Stimulated activated CD8-positive, alpha-beta memory T cell treated with anti-CD3 and anti-CD28 coated beads, Interleukin-4, amount 100 ng/mL, for 24 hours (primary cell): ENCODE data around the gene DPP6.
"Not testable (repeated sequence)": the region's sequence is repeated elsewhere in the genome, so short reads cannot be mapped to it uniquely, and the experiment has no call there.

Source experiments
- DNase-seq: peaks from one replicate; pipeline ENCODE4 v3.0.0-alpha.2; 2020; ENCODE audit warnings: low read depth

Gene DPP6

DNA sequence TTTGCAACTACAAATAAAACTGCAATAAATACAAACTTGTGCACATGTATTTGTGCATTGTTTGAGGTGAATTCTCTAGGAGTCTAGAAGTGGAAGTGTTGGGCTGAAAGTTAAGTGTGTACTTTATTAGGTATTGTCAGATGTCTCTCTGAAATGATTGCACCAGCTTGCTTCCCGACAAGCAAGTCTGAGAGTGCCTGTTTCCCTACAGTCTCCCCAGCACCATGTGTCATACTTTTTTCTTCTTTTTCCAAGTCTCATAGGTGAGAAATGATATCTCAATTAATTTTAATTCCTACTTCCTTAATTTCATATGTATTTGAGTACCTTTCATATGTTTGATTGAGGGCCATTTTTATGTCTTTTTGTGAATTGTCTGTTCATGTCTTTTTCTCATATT lies 614.6 kb downstream of the DPP6 start:
- no peak for DNase-seq

GRCh38 chr7:154672659-154673415 lies 620.6 kb downstream of the DPP6 start:
- DNase-seq: no peak

- no peak for DNase-seq
These were observed 622.0 kb downstream of the DPP6 start for GRCh38 chr7:154674191-154674590.

GRCh38 chr7:154675560-154675959 lies 623.4 kb downstream of the DPP6 start:
- DNase-seq: no peak

DNA sequence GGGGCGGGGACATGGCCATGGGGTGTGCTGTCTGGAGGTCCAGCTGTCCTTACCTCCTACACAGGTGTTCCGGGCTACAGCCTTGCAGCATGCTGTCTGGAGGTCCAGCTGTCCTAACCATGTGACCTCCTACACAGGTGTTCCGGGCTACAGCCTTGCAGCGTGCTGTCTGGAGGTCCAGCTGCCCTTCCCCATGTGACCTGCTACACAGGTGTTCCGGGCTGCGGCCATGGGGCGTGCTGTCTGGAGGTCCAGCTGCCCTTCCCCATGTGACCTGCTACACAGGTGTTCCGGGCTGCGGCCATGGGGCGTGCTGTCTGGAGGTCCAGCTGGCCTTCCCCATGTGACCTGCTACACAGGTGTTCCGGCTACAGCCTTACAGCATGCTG lies 623.8 kb downstream of the DPP6 start:
- DNase-seq: not testable (repeated sequence)

- DNase-seq: no peak
These were observed 624.4 kb downstream of the DPP6 start for GRCh38 chr7:154676422-154677073.

DNA sequence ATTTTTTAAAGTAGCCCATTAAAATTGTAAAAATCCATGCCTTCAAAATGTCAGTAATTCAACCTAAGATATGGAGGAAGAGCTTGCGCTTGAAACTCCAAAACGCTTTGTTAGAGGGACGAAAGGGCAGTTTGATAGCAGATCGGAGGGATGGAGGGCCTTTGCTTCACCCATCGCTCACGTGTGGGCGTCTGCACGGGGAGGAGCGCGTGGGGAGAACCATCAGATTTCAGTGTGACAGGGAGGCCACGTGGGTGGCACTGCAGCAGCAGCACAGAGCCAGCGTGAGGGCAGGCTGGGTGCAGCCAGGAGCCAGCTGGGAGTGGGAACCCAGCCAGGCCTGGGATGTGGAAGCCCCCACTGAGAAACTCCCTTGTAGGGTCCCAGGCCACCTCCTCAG lies 625.3 kb downstream of the DPP6 start:
- no peak for DNase-seq

GRCh38 chr7:154678001-154678550 lies 625.9 kb downstream of the DPP6 start:
- DNase-seq: not testable (repeated sequence)

- DNase-seq: no peak
These were observed 627.3 kb downstream of the DPP6 start for GRCh38 chr7:154679379-154680053.

DNA sequence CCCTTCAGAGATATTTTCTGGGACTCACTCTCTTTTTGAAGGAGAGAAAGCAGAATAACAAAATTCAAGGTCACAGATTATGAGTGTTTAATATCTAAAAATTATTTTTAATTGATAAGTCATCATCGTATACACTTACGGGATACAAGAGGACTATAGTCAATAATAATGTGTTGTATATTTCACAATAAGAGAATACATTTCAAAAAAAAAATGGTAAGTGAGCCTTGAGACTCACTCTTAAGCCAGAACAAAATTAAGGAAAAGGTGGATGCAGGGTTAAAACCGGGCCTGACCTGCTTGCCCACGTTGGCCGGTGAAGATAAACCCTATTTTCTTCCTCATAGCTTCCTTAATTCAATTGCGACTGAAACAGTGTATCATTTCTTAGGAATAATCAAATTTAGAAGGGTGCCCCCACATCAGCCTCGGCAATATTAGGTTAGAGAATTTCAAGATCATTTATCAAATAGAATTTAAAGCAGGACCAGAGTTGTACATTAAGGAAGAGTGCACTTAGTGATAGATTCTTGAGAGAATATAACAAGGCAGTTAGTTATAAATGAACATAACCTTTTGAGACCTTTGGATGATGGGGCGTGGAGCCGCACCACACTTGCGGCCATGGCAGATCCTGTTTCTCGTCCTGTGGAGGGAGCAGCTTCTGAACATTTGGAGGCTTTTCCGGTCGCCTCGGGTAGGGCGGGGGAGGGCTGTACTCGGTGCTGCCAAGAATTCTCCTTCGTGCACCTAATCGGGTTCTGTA lies 628.9 kb downstream of the DPP6 start:
- no peak for DNase-seq

DNA sequence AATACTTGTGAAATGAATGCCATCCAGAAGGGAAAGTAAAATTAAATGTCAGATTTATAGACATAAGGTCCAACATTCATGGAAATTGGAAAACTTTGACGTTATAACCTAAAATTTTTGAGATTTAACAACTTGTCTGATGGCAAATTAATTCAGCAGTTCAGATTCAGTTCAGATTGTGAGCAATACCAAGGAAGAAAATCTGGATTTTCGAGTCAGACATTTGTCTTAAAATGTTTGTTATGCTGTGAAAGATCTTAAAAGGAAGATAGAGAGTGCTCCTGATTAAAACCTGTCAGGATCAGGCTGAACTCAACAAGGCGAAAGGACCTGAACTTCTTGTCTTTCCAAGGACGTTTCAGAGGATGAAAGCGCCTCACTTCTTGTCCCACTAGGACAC lies 629.8 kb downstream of the DPP6 start:
- DNase-seq: no peak

DNA sequence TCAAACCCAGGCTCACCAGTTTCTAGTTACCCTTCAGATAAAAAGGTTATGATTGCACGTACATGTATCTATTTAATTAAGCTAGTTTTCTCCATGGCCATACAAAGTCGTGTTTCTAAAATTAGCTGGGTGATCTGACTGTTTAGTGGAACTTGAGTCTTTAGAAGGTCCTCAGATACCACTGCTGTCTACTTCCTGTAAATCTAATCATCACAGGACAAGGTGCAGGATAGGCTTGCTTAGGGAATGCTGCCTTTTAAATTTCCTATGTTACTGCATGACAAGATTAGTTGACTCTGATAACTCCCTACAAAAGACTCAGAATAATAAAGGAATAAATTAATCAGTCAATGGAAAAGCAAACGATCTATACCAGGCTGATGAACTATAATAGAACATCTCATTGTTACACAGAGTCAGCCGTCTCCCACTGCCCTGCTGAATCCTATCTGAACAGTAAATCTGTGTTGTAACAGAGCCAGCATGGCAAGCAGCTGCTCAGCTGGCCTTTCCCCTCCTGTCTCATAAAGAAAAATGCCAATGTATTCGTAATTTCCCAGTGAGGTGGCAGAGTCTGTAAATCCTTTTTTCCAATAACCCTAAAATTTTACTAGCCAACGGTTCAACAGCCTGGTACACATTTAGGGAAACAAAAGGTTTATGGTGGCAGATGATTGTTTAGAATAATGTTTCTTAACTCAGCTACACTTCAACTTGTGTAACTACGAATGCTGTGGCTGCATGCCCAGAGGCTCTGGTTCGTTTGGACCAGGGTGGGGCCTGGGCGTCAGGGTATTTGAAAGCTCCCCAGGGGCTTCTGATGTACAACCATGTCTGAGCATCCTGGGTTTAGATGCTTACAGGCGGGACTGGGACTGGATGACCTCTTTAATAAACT lies 632.7 kb downstream of the DPP6 start:
- DNase-seq: no peak

- DNase-seq: no peak
These were observed 633.3 kb downstream of the DPP6 start for GRCh38 chr7:154685564-154685901.

GRCh38 chr7:154686305-154686704 lies 634.1 kb downstream of the DPP6 start:
- no peak for DNase-seq

DNA sequence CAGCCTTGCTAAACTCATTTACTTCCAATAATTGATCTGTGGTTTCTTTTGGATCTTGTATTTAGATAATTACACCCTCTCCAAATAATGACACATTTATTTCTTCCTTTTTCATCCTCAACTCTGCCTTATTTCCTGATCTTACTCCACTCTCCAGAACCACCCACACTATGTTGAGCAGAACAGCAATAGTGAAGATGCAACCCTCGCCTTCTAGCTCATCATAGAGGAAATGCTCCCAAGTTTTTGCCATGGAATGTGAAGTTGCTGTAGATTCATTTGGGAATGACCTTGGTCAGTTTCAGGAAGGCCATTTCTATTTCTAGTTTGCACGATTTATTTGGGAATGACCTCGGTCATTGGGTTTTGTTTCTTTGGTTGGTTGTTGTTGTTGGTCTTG lies 636.8 kb downstream of the DPP6 start:
- DNase-seq: no peak

GRCh38 chr7:154690411-154690810 lies 638.2 kb downstream of the DPP6 start:
- no peak for DNase-seq

GRCh38 chr7:154693661-154694060 lies 641.5 kb downstream of the DPP6 start:
- no peak for DNase-seq

DNA sequence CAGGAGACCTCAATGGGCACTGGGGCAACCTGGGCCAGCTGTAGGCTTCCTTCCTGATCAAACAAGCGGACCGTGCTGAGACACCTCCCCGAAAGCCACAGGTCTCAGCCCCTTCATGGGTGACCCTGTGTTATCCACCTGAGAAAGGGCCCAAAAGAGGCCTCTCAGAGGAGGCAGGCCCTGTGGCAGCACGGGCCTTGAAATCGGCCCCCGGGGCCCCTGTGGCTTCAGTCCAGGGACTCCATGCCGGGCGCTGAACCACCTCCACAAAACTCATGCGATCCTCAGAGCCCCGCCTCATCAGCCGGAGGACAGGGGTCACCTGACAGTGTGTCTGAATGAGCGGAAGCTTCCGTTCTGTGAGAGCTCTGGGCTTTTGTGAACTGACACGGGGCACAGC lies 643.6 kb downstream of the DPP6 start:
- no peak for DNase-seq

- DNase-seq: no peak
These were observed 644.4 kb downstream of the DPP6 start for GRCh38 chr7:154696556-154696955.

DNA sequence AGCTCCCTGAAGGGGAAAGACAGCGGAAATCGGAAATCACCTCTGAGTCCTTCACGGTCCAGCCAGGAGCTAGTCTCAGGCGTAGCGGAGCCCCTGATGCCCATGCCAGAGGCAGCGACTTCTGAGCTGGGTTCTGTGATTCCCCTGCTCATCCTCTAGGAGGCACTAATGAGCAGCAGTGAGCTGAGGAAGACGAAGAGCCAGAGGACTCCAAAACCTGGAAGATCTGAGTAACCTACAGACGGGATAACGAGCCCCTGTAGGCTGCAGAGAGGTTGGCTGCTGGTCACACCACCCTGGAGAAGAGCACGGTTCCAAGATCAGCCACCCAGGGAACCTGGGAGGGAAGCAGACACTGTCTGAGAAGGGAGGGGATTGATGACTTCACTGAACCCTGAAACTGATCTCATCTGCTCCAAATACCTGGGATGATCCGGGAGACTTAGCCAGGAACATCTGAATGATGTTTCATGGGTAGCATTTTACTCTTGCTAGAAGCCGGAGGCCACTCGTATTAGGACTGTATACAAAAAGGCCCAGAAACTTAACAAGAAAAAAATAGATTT lies 646.6 kb downstream of the DPP6 start:
- no peak for DNase-seq

GRCh38 chr7:154699417-154699816 lies 647.2 kb downstream of the DPP6 start:
- no peak for DNase-seq
